Measurements from ENCODE around the gene GHR. TPM values are rescaled to one million over a fixed set of nuclear protein-coding genes. Genes with fewer than 3 reads are reported as not detected.
A peak's percentile ranks its signal among the peaks of the same experiment; 100 is the strongest.

Gene GHR
- total RNA-seq, 4 donors from 2014 or later, result 10.9 to 14.9 (median 14.2) TPM

DNA sequence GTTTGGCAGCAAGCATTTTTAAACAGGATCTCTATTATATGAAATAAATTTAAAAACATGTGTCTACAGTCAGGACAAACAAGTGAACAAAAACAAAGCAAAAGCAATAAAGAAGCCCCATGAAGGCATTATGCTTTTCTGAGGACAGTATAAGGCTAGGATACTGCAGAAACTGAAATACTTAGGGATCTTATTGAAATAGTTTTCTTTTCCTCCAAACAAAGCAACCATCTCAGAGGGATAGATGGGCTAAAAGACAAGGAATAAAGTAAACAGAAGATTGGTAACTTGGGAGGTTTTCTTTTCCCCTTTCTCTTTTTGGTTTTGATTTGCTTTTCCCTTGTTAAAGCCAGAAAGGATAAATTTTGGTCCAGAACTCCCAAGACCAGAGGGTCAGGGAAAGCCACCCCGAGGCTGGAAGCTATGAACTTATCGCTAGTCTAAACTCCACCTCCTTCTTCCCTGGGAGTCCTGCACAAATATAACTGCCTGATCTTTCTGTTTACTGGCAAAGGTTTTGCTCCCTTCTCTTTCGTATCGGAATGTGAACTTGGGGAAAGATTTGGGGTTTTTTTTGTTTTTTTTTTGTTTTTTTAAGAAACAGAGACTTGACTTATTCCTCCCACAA, 164.0 kb downstream of the GHR start:
- Histone ChIP-seq H3K36me3 (no peaks in the 10 kb centered on the region), H3K4me1 (peaks cover 32 to 40% of the 10 kb centered on the region in 2 donors), H3K27me3 (no peaks in the 10 kb centered on the region), H3K27ac (peak overlapping the region; percentile 29 to 75 (median 30)), H3K9me3 (no peaks in the 10 kb centered on the region), H3K4me3 (replicated peaks in 1 of 3) (no peak overlapping the region)
- DNase-seq, result no peak
- TF ChIP-seq POLR2A (IDR thresholded peaks at IDR 0.05) (no peak), CTCF (IDR thresholded peaks at IDR 0.05) (no peak)
- intact Hi-C loops (cut with DNase I), result no loop called here
- whole genome bisulfite sequencing, 2 donors, result 74 to 78% methylated on average over 4 of the region's 4 CpGs

GRCh38 chr5:42590566-42590965, 167.3 kb downstream of the GHR start:
- no peak overlapping the region for H3K4me3 ChIP-seq (replicated peaks in 1 of 3)
- no peak for DNase-seq
- H3K27me3 ChIP-seq, result no peaks in the 10 kb centered on the region
- TF ChIP-seq CTCF (IDR thresholded peaks at IDR 0.05) (no peak), POLR2A (IDR thresholded peaks at IDR 0.05) (no peak)
- H3K9me3 ChIP-seq, result no peaks in the 10 kb centered on the region
- intact Hi-C loops (cut with DNase I), result no loop called here
- no peaks in the 10 kb centered on the region for H3K36me3 ChIP-seq
- H3K4me1 ChIP-seq, result peaks cover 30 to 33% of the 10 kb centered on the region in 2 donors
- H3K27ac ChIP-seq, result peak overlapping the region in 1 of 3 donors; percentile 0

GRCh38 chr5:42591015-42591414, 167.8 kb downstream of the GHR start:
- intact Hi-C loops (cut with DNase I), result no loop called here
- H3K36me3 ChIP-seq, result no peaks in the 10 kb centered on the region
- WGBS, 2 donors, result 10 to 16% methylated on average over 7 of the region's 7 CpGs
- H3K27ac ChIP-seq, result peak overlapping the region in 2 of 3 donors; percentile 0 to 37
- peak; percentile 35 to 47 for DNase-seq
- peaks cover 26 to 29% of the 10 kb centered on the region in 2 donors for H3K4me1 ChIP-seq
- no peaks in the 10 kb centered on the region for H3K9me3 ChIP-seq
- TF ChIP-seq CTCF (IDR thresholded peaks at IDR 0.05), result no peak
- TF ChIP-seq POLR2A (IDR thresholded peaks at IDR 0.05), result no peak
- no peak overlapping the region for H3K4me3 ChIP-seq (replicated peaks in 1 of 3)
- no peaks in the 10 kb centered on the region for H3K27me3 ChIP-seq

DNA sequence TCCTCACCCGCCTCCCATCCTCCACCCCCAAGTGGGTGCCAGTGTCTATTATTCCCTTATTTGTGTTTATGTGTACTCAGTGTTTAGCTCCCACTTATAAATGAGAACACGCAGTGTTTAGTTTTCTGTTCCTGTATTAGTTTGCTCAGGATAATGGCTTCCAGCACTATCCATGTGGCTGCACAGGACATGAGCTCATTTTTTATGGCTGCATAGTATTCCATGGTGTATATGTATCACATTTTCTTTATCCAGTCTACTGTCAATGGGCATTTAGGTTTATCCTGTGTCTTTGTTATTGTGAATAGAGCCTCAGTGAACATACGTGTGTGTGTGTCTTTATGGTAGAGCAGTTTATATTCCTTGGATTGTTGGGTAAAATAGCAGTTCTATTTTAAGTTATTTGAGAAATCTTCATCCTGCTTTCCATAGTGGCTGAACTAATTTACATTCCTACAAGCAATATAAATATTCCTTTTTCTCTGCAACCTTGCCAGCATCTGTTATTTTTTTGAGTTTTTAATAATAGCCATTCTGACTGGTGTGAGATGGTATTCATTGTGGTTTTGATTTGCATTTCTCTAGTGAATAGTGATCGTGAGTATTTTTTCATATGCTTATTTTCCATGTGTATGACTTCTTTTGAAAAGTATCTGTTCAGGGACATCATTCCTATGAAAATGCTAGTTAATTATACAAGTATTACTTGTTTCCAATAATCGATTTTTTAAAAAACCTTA, 169.3 kb downstream of the GHR start:
- Histone ChIP-seq H3K9me3 (no peaks in the 10 kb centered on the region), H3K4me3 (replicated peaks in 1 of 3) (no peak overlapping the region), H3K4me1 (peaks cover 14% of the 10 kb centered on the region in 2 donors), H3K27ac (no peak overlapping the region), H3K27me3 (no peaks in the 10 kb centered on the region), H3K36me3 (no peaks in the 10 kb centered on the region)
- no peak for DNase-seq
- TF ChIP-seq POLR2A (IDR thresholded peaks at IDR 0.05) (no peak), CTCF (IDR thresholded peaks at IDR 0.05) (no peak)
- 93% methylated on average over 5 of the region's 5 CpGs for whole genome bisulfite sequencing, 2 donors
- intact Hi-C loops (cut with DNase I), result no loop called here

DNA sequence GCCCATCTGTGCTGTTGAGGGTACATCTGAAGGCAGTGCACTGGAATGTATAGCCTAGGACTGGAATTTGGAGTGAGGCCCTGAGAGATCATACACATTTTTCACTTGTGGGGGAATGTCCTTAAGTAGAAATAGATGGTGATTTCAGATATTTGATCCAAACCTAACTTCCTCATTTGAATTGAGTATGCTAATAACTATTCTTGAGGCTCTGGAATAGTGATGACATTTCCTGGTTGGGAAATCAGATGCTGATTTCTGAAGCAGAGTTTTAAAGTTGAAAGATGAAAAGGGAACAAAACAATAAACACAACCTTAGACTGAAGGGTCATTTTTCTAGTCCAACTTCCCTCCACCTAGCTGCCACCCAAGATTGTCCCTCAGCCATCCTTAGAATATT, 170.4 kb downstream of the GHR start:
- intact Hi-C loops (cut with DNase I), result no loop called here
- TF ChIP-seq POLR2A (IDR thresholded peaks at IDR 0.05) (no peak), CTCF (IDR thresholded peaks at IDR 0.05) (no peak)

More for the DNA sequence above, 170.4 kb downstream of the GHR start:
- Histone ChIP-seq H3K36me3 (no peaks in the 10 kb centered on the region), H3K9me3 (no peaks in the 10 kb centered on the region), H3K27me3 (no peaks in the 10 kb centered on the region), H3K4me1 (peaks cover 14 to 23% of the 10 kb centered on the region in 2 donors), H3K27ac (no peak overlapping the region), H3K4me3 (replicated peaks in 1 of 3) (no peak overlapping the region)
- no peak for DNase-seq
